Activated naive CD4-positive, alpha-beta T cell (primary cell): ENCODE measurements around the gene GPC1.

Experiments used
- DNase-seq, 4 experiments: peaks; one replicate each; lab custom pipeline; 2025; lab: John Stamatoyannopoulos, UW

Gene GPC1

DNA sequence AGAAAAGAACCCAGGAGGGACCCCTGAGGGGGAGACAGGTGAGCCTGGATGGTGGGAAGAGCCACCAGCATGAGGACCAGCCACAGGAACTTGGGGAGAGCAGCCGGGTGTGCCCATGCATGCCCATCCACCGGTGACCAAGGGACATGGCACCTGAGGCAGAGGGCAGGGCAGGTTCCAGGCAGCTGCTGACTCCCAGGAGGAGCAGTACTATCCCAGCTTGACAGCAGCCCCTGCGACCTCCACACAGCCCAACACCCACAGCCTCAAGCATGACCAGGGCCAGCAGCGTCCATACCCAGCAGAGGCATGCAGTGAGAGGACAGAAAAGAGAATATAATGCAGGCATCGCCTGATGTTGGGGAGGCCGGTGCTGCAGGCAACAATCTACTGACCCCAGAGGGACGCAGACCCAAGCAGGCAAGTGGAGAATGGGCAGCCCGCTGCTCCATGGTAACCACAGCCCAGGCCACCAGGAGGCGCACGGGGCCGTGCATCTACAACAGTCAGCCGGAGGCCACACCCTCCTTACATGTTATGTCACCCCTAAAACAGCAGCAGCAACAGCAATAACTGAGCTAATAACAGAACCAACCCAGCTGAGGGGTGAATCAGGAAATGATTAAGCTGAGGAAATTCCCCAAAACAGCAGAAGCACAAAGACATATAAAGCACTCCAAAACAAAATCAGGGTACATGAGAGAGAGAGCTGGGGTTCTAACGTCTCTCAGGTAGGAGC lies 78.3 kb downstream of the GPC1 start:
- DNase-seq = peak; percentile 25 to 75 (median 71)

DNA sequence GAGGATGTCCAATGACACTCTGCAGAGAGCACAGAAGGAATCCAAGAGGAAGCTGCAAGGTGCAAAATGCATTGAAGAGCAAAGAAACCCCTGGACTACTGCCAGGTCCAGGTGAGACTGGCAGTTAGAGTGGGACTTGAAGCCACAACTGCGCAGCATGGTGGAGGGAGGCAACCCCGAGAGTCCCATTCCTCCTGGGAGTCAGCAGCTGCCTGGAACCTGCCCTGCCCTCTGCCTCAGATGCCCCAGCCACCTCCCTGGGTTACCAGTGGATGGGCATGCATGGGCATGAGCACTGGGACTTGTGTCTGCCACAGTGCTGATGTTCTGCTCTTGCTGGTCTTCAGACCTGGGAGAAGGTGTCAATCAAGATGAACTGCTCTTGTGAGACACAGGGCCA lies 79.2 kb downstream of the GPC1 start:
- DNase-seq = no peak

DNA sequence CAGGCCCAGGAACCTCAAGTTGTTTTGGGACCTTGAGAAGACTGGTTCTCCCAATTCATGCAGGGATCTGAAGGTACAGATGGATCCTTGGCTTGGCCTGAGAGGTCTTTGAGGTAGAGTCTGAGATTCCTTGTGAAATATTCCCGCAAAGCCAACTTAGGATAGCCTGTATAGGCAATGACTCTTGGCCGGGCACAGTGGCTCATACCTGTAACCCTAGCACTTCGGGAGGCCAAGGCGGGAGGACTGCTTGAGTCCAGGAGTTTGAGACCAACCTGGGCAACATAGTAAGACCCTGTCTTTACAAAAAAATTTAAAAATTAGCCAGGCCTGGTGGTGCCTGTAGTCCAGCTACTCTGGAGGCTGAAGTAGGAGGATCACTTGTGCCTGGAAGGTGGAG lies 81.9 kb downstream of the GPC1 start:
- no peak for DNase-seq
